ENCODE measurements around the gene TRIML2. TPM values are rescaled to one million over a fixed set of nuclear protein-coding genes. Genes with fewer than 3 reads are reported as not detected.

TRIML2 gene
- total and polyA plus RNA-seq, 9 of the 15 experiments (the other 6 are each of a cell fraction or from before 2014, with no cell fraction given) = 0.03 to 0.16 TPM; not detected in 7

GRCh38 chr4:188158336-188158735, 48.9 kb upstream of the TRIML2 start (continued):
- TF ChIP-seq TCF3 (CRISPR knock-in tag; IDR thresholded peaks at IDR 0.05) = no peak
- TF ChIP-seq, protein P1, sequence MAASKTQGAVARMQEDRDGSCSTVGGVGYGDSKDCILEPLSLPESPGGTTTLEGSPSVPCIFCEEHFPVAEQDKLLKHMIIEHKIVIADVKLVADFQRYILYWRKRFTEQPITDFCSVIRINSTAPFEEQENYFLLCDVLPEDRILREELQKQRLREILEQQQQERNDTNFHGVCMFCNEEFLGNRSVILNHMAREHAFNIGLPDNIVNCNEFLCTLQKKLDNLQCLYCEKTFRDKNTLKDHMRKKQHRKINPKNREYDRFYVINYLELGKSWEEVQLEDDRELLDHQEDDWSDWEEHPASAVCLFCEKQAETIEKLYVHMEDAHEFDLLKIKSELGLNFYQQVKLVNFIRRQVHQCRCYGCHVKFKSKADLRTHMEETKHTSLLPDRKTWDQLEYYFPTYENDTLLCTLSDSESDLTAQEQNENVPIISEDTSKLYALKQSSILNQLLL (CRISPR knock-in tag; IDR thresholded peaks at IDR 0.05; ENCODE audit: borderline replicate concordance) = no peak
- no peak for TF ChIP-seq HNRNPL (IDR thresholded peaks at IDR 0.05; ENCODE audit: low read depth, low read length)
- no peak for TF ChIP-seq PURB (CRISPR knock-in tag; IDR thresholded peaks at IDR 0.05; ENCODE audit: low read depth)

- in situ Hi-C loops (cut with MboI) = no loop called here
These were observed 45.4 kb upstream of the TRIML2 start for GRCh38 chr4:188154668-188155405.

More at GRCh38 chr4:188154668-188155405, 45.4 kb upstream of the TRIML2 start:
- intact Hi-C loops (cut with micrococcal nuclease) = no loop called here
- Histone ChIP-seq H3K9me3 (replicated peaks; ENCODE audit: control insufficient read depth, insufficient read depth, low read depth, low read length) (no peaks in the 10 kb centered on the region), H3K27ac (ENCODE audit: extremely low read depth, low read depth, low read length) (no peak overlapping the region), H3K4me2 (ENCODE audit: insufficient read depth, low read length) (no peak overlapping the region), H3K4me1 (replicated peaks in 1 of 2; ENCODE audit: control insufficient read depth in 2 of 2, insufficient read depth in 2 of 2, low read length in 2 of 2) (no peaks in the 10 kb centered on the region), H4K20me1 (replicated peaks; ENCODE audit: control insufficient read depth, insufficient read depth, low read length) (no peaks in the 10 kb centered on the region), H3K9ac (ENCODE audit: insufficient read depth in 1 of 2, low read depth in 2 of 2, low read length in 2 of 2) (no peak overlapping the region), H3K79me2 (ENCODE audit: control insufficient read depth, insufficient read depth, low read length) (no peaks in the 10 kb centered on the region), H3K27me3 (ENCODE audit: control insufficient read depth in 2 of 2, insufficient read depth in 2 of 2, low read length in 2 of 2) (no peaks in the 10 kb centered on the region), H3K9me1 (ENCODE audit: control insufficient read depth, insufficient read depth, low read length) (no peaks in the 10 kb centered on the region), H3K36me3 (ENCODE audit: control insufficient read depth, insufficient read depth, low read length) (no peaks in the 10 kb centered on the region), H2AFZ (ENCODE audit: low read depth, low read length) (no peak overlapping the region), H3K4me3 (no peak overlapping the region)
- FAIRE-seq = no peak
- DNase-seq (ENCODE audit: extremely low read depth in 1 of 4, low spot score in 3 of 4) = no peak
- BruUV-seq (replicated peaks) = no TSS peak
- POLR2A ChIA-PET = no interaction called here
- no peak for ATAC-seq
- 5% methylated on average over 9 of the region's 11 CpGs for WGBS (ENCODE audit: insufficient coverage, low coverage, missing lambda C conversion rate)
- TF ChIP-seq HOXB6 (CRISPR knock-in tag; IDR thresholded peaks at IDR 0.05; ENCODE audit: borderline replicate concordance) (no peak), ZBTB5 (IDR thresholded peaks at IDR 0.05) (no peak), ZNF174 (CRISPR knock-in tag; IDR thresholded peaks at IDR 0.05) (no peak), KDM1A (IDR thresholded peaks at IDR 0.05) (no peak), SETDB1 (IDR thresholded peaks at IDR 0.05; ENCODE audit: low read length) (no peak), SMARCC2 (IDR thresholded peaks at IDR 0.05; ENCODE audit: low read depth) (no peak), NR2F6 (CRISPR knock-in tag; IDR thresholded peaks at IDR 0.05) (no peak), GMEB1 (CRISPR knock-in tag; IDR thresholded peaks at IDR 0.05) (no peak), PHB2 (IDR thresholded peaks at IDR 0.05; ENCODE audit: low read depth) (no peak), SRSF7 (optimal IDR thresholded peaks at IDR 0.05; ENCODE audit: low read depth, low read length) (no peak), BDP1 (IDR thresholded peaks at IDR 0.05; ENCODE audit: insufficient read depth, insufficient read length) (no peak)
- CTCF ChIA-PET (ENCODE audit: low intra/inter-chr PET ratio) = no interaction called here
